ENCODE results near the gene NCOR2.

Gene NCOR2

GRCh38 chr12:124541322-124541721, 26.1 kb downstream of the NCOR2 start:
- DNase-seq: no peak

- DNase-seq: no peak
Observed at GRCh38 chr12:124539084-124540041, 28.0 kb downstream of the NCOR2 start.

GRCh38 chr12:124538194-124539082, 29.0 kb downstream of the NCOR2 start:
- DNase-seq: no peak

GRCh38 chr12:124537525-124538193, 29.8 kb downstream of the NCOR2 start:
- DNase-seq: no peak

GRCh38 chr12:124536641-124537040, 30.8 kb downstream of the NCOR2 start:
- DNase-seq: no peak

- DNase-seq: no peak
Observed at GRCh38 chr12:124534776-124535740, 32.4 kb downstream of the NCOR2 start.

GRCh38 chr12:124533456-124533855, 34.0 kb downstream of the NCOR2 start:
- no peak for DNase-seq

GRCh38 chr12:124532967-124533366, 34.4 kb downstream of the NCOR2 start:
- no peak for DNase-seq

GRCh38 chr12:124532331-124532750, 35.1 kb downstream of the NCOR2 start:
- DNase-seq: no peak

GRCh38 chr12:124531906-124532305, 35.5 kb downstream of the NCOR2 start:
- DNase-seq: no peak

- no peak for DNase-seq
Observed at GRCh38 chr12:124531281-124531745, 36.1 kb downstream of the NCOR2 start.

GRCh38 chr12:124530637-124531263, 36.7 kb downstream of the NCOR2 start:
- no peak for DNase-seq

- no peak for DNase-seq
Observed at GRCh38 chr12:124529565-124530276, 37.7 kb downstream of the NCOR2 start.

GRCh38 chr12:124527861-124528561, 39.4 kb downstream of the NCOR2 start:
- DNase-seq: no peak

GRCh38 chr12:124525927-124526692, 41.3 kb downstream of the NCOR2 start:
- no peak for DNase-seq

- DNase-seq: peak; percentile 83
Observed at GRCh38 chr12:124525455-124525854, 42.0 kb downstream of the NCOR2 start.

- DNase-seq: no peak
Observed at GRCh38 chr12:124524231-124524925, 43.0 kb downstream of the NCOR2 start.

GRCh38 chr12:124523071-124523470, 44.3 kb downstream of the NCOR2 start:
- DNase-seq: peak; percentile 77
